Fibroblast of peridontal ligament (primary cell): Measurements from ENCODE around the gene RPUSD1.
A peak's percentile ranks its signal among the peaks of the same experiment; 100 is the strongest.
"Not testable (repeated sequence)": the region's sequence is repeated elsewhere in the genome, so short reads cannot be mapped to it uniquely, and the experiment has no call there.

Source experiments
- DNase-seq: peaks from one replicate; pipeline ENCODE4 v3.0.0-alpha.2; 2010; ENCODE audit errors: extremely low read depth

The RPUSD1 gene

GRCh38 chr16:766008-766819 is 22.0 kb downstream of the RPUSD1 start:
- no peak for DNase-seq

GRCh38 chr16:765488-765865 is 22.7 kb downstream of the RPUSD1 start:
- no peak for DNase-seq

- no peak for DNase-seq
These were observed 23.2 kb downstream of the RPUSD1 start for GRCh38 chr16:764848-765487.

GRCh38 chr16:764184-764750 is 23.9 kb downstream of the RPUSD1 start:
- DNase-seq, result no peak

- no peak for DNase-seq
These were observed 24.6 kb downstream of the RPUSD1 start for GRCh38 chr16:763369-764183.

- DNase-seq, result no peak
These were observed 25.4 kb downstream of the RPUSD1 start for GRCh38 chr16:762595-763268.

- no peak for DNase-seq
These were observed 26.3 kb downstream of the RPUSD1 start for GRCh38 chr16:761625-762513.

GRCh38 chr16:760545-761343 is 27.4 kb downstream of the RPUSD1 start, which contains the start of gene MSLN:
Gene MSLN, plus strand, starts transcription at chr16:760734. Its CDS starts 1,947 bp downstream, at chr16:762681.
- DNase-seq, result no peak

GRCh38 chr16:760065-760464 is 28.1 kb downstream of the RPUSD1 start:
- DNase-seq, result no peak

GRCh38 chr16:759110-759910 is 28.9 kb downstream of the RPUSD1 start:
- DNase-seq, result no peak

GRCh38 chr16:756428-756827 is 31.8 kb downstream of the RPUSD1 start:
- DNase-seq, result no peak

- DNase-seq, result no peak
These were observed 33.5 kb downstream of the RPUSD1 start for GRCh38 chr16:754656-755055.

- DNase-seq, result not testable (repeated sequence)
These were observed 34.0 kb downstream of the RPUSD1 start for GRCh38 chr16:754121-754607.

GRCh38 chr16:752007-752312 is 36.2 kb downstream of the RPUSD1 start:
- DNase-seq, result no peak

GRCh38 chr16:751152-752006 is 36.8 kb downstream of the RPUSD1 start:
- no peak for DNase-seq

GRCh38 chr16:750485-750884 is 37.7 kb downstream of the RPUSD1 start:
- DNase-seq, result no peak

GRCh38 chr16:749010-749409 is 39.2 kb downstream of the RPUSD1 start:
- peak; percentile 93 for DNase-seq
